ENCODE measurements around the gene TET2. TPM values are rescaled to one million over a fixed set of nuclear protein-coding genes. Genes with fewer than 3 reads are reported as not detected.

TET2 gene
- total RNA-seq, 1 donor from 2014 or later, result 38.7 TPM

- DNase-seq, result no peak
These were observed 89.7 kb downstream of the TET2 start for GRCh38 chr4:105236202-105236915.

- DNase-seq, result no peak
These were observed 90.2 kb downstream of the TET2 start for GRCh38 chr4:105236916-105237311.

- DNase-seq, result no peak
These were observed 93.4 kb downstream of the TET2 start for GRCh38 chr4:105240037-105240436.

- DNase-seq, result no peak
These were observed 94.8 kb downstream of the TET2 start for GRCh38 chr4:105241451-105241850.

- DNase-seq, result no peak
These were observed 96.8 kb downstream of the TET2 start for GRCh38 chr4:105243446-105243845.

GRCh38 chr4:105246712-105247111, 100.0 kb downstream of the TET2 start:
- peak; percentile 39 for DNase-seq

- DNase-seq, result no peak
These were observed 101.9 kb downstream of the TET2 start for GRCh38 chr4:105248613-105249012.

GRCh38 chr4:105257817-105258495, 111.3 kb downstream of the TET2 start:
- DNase-seq, result no peak

GRCh38 chr4:105265689-105266088, 119.0 kb downstream of the TET2 start:
- no peak for DNase-seq

- no peak for DNase-seq
These were observed 120.6 kb downstream of the TET2 start for GRCh38 chr4:105267280-105267679.

- DNase-seq, result no peak
These were observed 125.3 kb downstream of the TET2 start for GRCh38 chr4:105272002-105272401.

- no peak for DNase-seq
These were observed 126.6 kb downstream of the TET2 start for GRCh38 chr4:105273230-105273629.

GRCh38 chr4:105274090-105274489, 127.4 kb downstream of the TET2 start:
- no peak for DNase-seq

GRCh38 chr4:105274504-105274903, 127.8 kb downstream of the TET2 start:
- no peak for DNase-seq

GRCh38 chr4:105276361-105277104, 129.9 kb downstream of the TET2 start:
- no peak for DNase-seq

GRCh38 chr4:105277702-105278101, 131.0 kb downstream of the TET2 start:
- no peak for DNase-seq

GRCh38 chr4:105279314-105279713, 132.6 kb downstream of the TET2 start:
- DNase-seq, result no peak

- peak; percentile 63 for DNase-seq
These were observed 133.9 kb downstream of the TET2 start for GRCh38 chr4:105280338-105281123.

- no peak for DNase-seq
These were observed 134.4 kb downstream of the TET2 start for GRCh38 chr4:105281124-105281415.

GRCh38 chr4:105282489-105282888, 135.8 kb downstream of the TET2 start:
- no peak for DNase-seq

GRCh38 chr4:105283501-105283900, 136.8 kb downstream of the TET2 start:
- DNase-seq, result no peak

GRCh38 chr4:105288121-105288520, 141.4 kb downstream of the TET2 start:
- no peak for DNase-seq

- DNase-seq, result no peak
These were observed 145.2 kb downstream of the TET2 start for GRCh38 chr4:105291925-105292324.

Measured in skin of body (tissue), 2 donors.